Measurements from ENCODE around the gene PIEZO1. TPM values are rescaled to one million over a fixed set of nuclear protein-coding genes. Genes with fewer than 3 reads are reported as not detected.
A peak's percentile ranks its signal among the peaks of the same experiment; 100 is the strongest.

Gene PIEZO1
- total RNA-seq, 2 donors from 2014 or later, result 84.1 to 97.0 TPM

DNA sequence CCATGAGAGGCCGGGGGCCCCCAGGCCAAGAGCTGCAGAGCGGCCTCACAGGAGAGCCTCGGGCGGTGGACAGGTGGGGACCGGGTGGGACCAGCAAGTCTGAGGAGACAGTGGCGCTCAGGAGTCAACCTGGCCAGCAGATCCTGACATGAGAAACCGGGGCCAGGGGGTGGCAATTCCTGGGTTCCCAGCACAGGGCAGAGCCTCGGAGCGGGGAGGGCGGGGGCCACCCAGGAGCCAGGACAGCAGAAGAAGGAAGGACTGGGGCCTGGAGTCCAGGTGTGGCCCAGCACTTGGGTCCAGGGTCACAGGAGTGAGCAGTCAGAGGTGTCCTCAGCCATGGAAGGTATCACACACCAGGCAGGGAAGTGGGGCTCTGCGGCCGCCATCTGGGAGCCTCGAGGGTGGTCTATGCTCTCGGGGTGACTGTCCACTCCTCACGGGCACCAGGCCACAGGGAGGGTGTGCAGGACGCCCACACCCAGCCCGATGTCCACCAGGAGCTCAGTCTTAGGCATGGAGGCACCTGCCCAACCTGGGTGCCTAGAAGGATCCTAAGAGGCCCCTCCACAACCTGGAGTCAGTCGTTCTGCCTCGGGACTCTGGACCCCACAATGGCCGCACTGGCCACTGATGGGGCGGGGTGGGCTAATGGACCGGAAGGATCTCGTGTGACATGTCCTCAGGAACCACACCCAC lies 29.1 kb downstream of the PIEZO1 start:
- no peaks in the 10 kb centered on the region for H3K9me3 Mint-ChIP-seq
- peaks cover 8% of the 10 kb centered on the region for H3K4me1 Mint-ChIP-seq
- Histone ChIP-seq H3K4me3 (ENCODE audit: low read length) (no peak overlapping the region), H3K4me1 (ENCODE audit: control insufficient read depth, insufficient read depth, low read length) (peaks cover 3% of the 10 kb centered on the region), H3K27ac (ENCODE audit: low read depth, low read length) (no peak overlapping the region), H3K9ac (ENCODE audit: extremely low read depth, low read length, poor library complexity, severe bottlenecking) (no peak overlapping the region), H3K36me3 (ENCODE audit: control insufficient read depth, insufficient read depth, low read length) (peaks cover 4% of the 10 kb centered on the region), H3K27me3 (ENCODE audit: control insufficient read depth, insufficient read depth, low read length, poor library complexity, severe bottlenecking) (no peaks in the 10 kb centered on the region), H3K9me3 (ENCODE audit: control insufficient read depth, low read length) (no peaks in the 10 kb centered on the region)
- WGBS, 2 experiments (ENCODE audit: insufficient coverage in 1 of 2, insufficient read length in 1 of 2), result 92 to 95% methylated on average over 23 of the region's 23 CpGs
- peak; percentile 7 for TF ChIP-seq CTCF (conservative IDR thresholded peaks at IDR 0.05)
- no peak for DNase-seq
- no peak overlapping the region for H3K27ac Mint-ChIP-seq
- no peak overlapping the region for H3K4me3 Mint-ChIP-seq
- H3K27me3 Mint-ChIP-seq (ENCODE audit: insufficient read depth), result no peaks in the 10 kb centered on the region
- H3K36me3 Mint-ChIP-seq (ENCODE audit: low read depth), result no peaks in the 10 kb centered on the region

- WGBS, 2 experiments (ENCODE audit: insufficient coverage in 1 of 2, insufficient read length in 1 of 2), result 70 to 79% methylated on average over 30 to 42 of the region's 42 CpGs
- H3K4me3 Mint-ChIP-seq, result no peak overlapping the region
These were observed 29.9 kb downstream of the PIEZO1 start for GRCh38 chr16:88754912-88755744.

More at GRCh38 chr16:88754912-88755744, 29.9 kb downstream of the PIEZO1 start:
- H3K9me3 ChIP-seq (ENCODE audit: control insufficient read depth, low read length), result no peaks in the 10 kb centered on the region
- no peaks in the 10 kb centered on the region for H3K36me3 Mint-ChIP-seq (ENCODE audit: low read depth)
- no peak overlapping the region for H3K27ac Mint-ChIP-seq
- H3K4me1 Mint-ChIP-seq, result peaks cover 8% of the 10 kb centered on the region
- no peaks in the 10 kb centered on the region for H3K9me3 Mint-ChIP-seq
- H3K27me3 Mint-ChIP-seq (ENCODE audit: insufficient read depth), result no peaks in the 10 kb centered on the region
- peaks cover 4% of the 10 kb centered on the region for H3K36me3 ChIP-seq (ENCODE audit: control insufficient read depth, insufficient read depth, low read length)
- peak; percentile 85 for DNase-seq
- no peak overlapping the region for H3K9ac ChIP-seq (ENCODE audit: extremely low read depth, low read length, poor library complexity, severe bottlenecking)
- H3K4me3 ChIP-seq (ENCODE audit: low read length), result no peak overlapping the region
- no peaks in the 10 kb centered on the region for H3K27me3 ChIP-seq (ENCODE audit: control insufficient read depth, insufficient read depth, low read length, poor library complexity, severe bottlenecking)
- H3K27ac ChIP-seq (ENCODE audit: low read depth, low read length), result no peak overlapping the region
- peaks cover 3% of the 10 kb centered on the region for H3K4me1 ChIP-seq (ENCODE audit: control insufficient read depth, insufficient read depth, low read length)
- peak; percentile 72 for TF ChIP-seq CTCF (conservative IDR thresholded peaks at IDR 0.05)

Data from endodermal cell (in vitro differentiated cells).